Stimulated activated CD8-positive, alpha-beta memory T cell treated with anti-CD3 and anti-CD28 coated beads, Interleukin-2, amount 100 ng/mL, for 48 hours (primary cell): ENCODE measurements around the gene CNPPD1.
"Not testable (repeated sequence)": the region's sequence is repeated elsewhere in the genome, so short reads cannot be mapped to it uniquely, and the experiment has no call there.

Source experiments
- DNase-seq, 2 donors: peaks; one replicate each; pipeline ENCODE4 v3.0.0-alpha.2; 2020; ENCODE audit warnings: low read depth in 2 of 2

CNPPD1 gene

GRCh38 chr2:219207884-219208740, 31.4 kb upstream of the CNPPD1 start:
- DNase-seq: no peak

GRCh38 chr2:219207134-219207883, 30.6 kb upstream of the CNPPD1 start:
- no peak for DNase-seq

GRCh38 chr2:219206328-219207133, 29.8 kb upstream of the CNPPD1 start, which contains the start of gene ZFAND2B:
TSS of gene ZFAND2B (plus strand) at chr2:219206782. CDS start at chr2:219206988, 206 bp downstream.
- peak; percentile 90 to 93 for DNase-seq

- no peak for DNase-seq
Observed at GRCh38 chr2:219205981-219206327, 29.2 kb upstream of the CNPPD1 start.

GRCh38 chr2:219205165-219205538, 28.4 kb upstream of the CNPPD1 start:
- DNase-seq: no peak

GRCh38 chr2:219204425-219205164, 27.9 kb upstream of the CNPPD1 start:
- DNase-seq: no peak

- DNase-seq: not testable (repeated sequence)
Observed at GRCh38 chr2:219201331-219201730, 24.6 kb upstream of the CNPPD1 start.

- DNase-seq: not testable (repeated sequence)
Observed at GRCh38 chr2:219200502-219201326, 24.0 kb upstream of the CNPPD1 start.

- DNase-seq: no peak
Observed at GRCh38 chr2:219199470-219200211, 22.9 kb upstream of the CNPPD1 start.

GRCh38 chr2:219198974-219199373, 22.2 kb upstream of the CNPPD1 start:
- DNase-seq: no peak

- DNase-seq: no peak
Observed at GRCh38 chr2:219197388-219197787, 20.7 kb upstream of the CNPPD1 start.

- DNase-seq: no peak
Observed at GRCh38 chr2:219186754-219187456, 10.2 kb upstream of the CNPPD1 start.

GRCh38 chr2:219184121-219184520, 7.4 kb upstream of the CNPPD1 start:
- no peak for DNase-seq

- DNase-seq: no peak
Observed at GRCh38 chr2:219183151-219183772, 6.5 kb upstream of the CNPPD1 start.

- no peak for DNase-seq
Observed at GRCh38 chr2:219182331-219183150, 5.8 kb upstream of the CNPPD1 start.

GRCh38 chr2:219181531-219181930, 4.8 kb upstream of the CNPPD1 start:
- DNase-seq: no peak

- DNase-seq: no peak
Observed at GRCh38 chr2:219180961-219181360, 4.2 kb upstream of the CNPPD1 start.
